ENCODE results near the gene DUSP5. TPM values are rescaled to one million over a fixed set of nuclear protein-coding genes. Genes with fewer than 3 reads are reported as not detected.

DUSP5 gene
- total and polyA plus RNA-seq, 8 donors, result 2.7 to 12.8 (median 5.5) TPM

- peak in 2 of 4 donors; percentile 14 to 22 for ATAC-seq
- peak in 1 of 6 donors; percentile 41 for DNase-seq
- TF ChIP-seq CTCF (IDR thresholded peaks at IDR 0.05), result no peak
- WGBS, 2 donors, result 36 to 37% methylated on average over 3 of the region's 3 CpGs
- intact Hi-C loops (cut with DNase I), result no loop called here
- Histone ChIP-seq H3K27ac (peak overlapping the region in 2 of 4 donors; percentile 29 to 67), H3K4me1 (peaks cover 6 to 30% (median 6%) of the 10 kb centered on the region in 3 donors), H3K4me3 (no peak overlapping the region), H3K9me3 (no peaks in the 10 kb centered on the region), H3K27me3 (peaks cover 0 to 4% (median 0%) of the 10 kb centered on the region in 4 donors), H3K36me3 (no peaks in the 10 kb centered on the region)
- FAIRE-seq, result no peak
Observed at GRCh38 chr10:110502851-110503301, 5.2 kb downstream of the DUSP5 start.

- intact Hi-C loops (cut with DNase I), result no loop called here
- no peak for ATAC-seq
- no peak for FAIRE-seq
- 43 to 45% methylated on average over 4 of the region's 4 CpGs for WGBS, 2 donors
- Histone ChIP-seq H3K27ac (peak overlapping the region in 2 of 4 donors; percentile 29 to 55), H3K4me1 (peaks cover 6 to 30% (median 6%) of the 10 kb centered on the region in 3 donors), H3K4me3 (no peak overlapping the region), H3K9me3 (no peaks in the 10 kb centered on the region), H3K27me3 (peaks cover 0 to 4% (median 0%) of the 10 kb centered on the region in 4 donors), H3K36me3 (no peaks in the 10 kb centered on the region)
- no peak for TF ChIP-seq CTCF (IDR thresholded peaks at IDR 0.05)
- no peak for DNase-seq
Observed at GRCh38 chr10:110503528-110504110, 5.9 kb downstream of the DUSP5 start.

DNA sequence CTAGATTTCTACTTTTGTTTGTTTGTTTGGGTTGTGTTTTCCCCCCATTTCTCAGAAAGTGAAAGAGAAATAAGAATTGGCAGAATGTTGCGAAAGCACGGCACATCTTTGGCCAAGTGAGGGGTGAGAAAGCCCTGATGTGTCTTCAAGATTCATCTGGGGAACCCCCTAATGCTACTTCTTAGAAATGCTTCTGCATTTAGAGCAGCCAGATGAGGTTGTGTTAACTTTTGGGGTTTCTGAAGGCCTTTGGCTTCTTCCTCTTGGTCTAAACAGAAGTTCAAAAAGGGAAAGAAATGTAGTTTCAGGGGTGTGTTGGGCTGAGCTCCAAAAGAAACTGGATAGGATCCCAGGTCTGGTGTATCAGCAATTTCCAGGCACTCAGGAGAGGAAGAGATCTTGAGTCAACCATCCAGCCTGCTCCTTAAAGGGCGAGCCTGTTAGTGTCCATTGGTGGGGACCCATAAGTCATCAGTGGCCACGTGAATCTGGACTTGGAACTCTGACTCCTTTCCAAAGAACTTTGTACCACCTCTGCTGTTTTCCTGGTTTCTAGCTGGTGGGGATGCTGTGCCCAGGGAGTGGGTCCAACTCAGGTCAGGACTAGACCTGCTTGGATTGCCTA lies 6.5 kb downstream of the DUSP5 start:
- WGBS, 2 donors, result 73 to 78% methylated on average over 4 of the region's 4 CpGs
- Histone ChIP-seq H3K4me1 (peaks cover 6 to 30% (median 6%) of the 10 kb centered on the region in 3 donors), H3K36me3 (no peaks in the 10 kb centered on the region), H3K27ac (peak overlapping the region in 2 of 4 donors; percentile 29 to 55), H3K27me3 (peaks cover 0 to 4% (median 0%) of the 10 kb centered on the region in 4 donors), H3K4me3 (no peak overlapping the region), H3K9me3 (no peaks in the 10 kb centered on the region)
- TF ChIP-seq CTCF (IDR thresholded peaks at IDR 0.05), result no peak
- intact Hi-C loops (cut with DNase I), result no loop called here
- no peak for FAIRE-seq
- ATAC-seq, result peak in 2 of 4 donors; percentile 59 to 64
- DNase-seq, result peak in 1 of 6 donors; percentile 48

GRCh38 chr10:110505130-110505770 lies 7.5 kb downstream of the DUSP5 start:
- TF ChIP-seq CTCF (IDR thresholded peaks at IDR 0.05), result no peak
- WGBS, 2 donors, result 80 to 83% methylated on average over 6 of the region's 6 CpGs
- Histone ChIP-seq H3K27ac (no peak overlapping the region), H3K4me3 (no peak overlapping the region), H3K27me3 (peaks cover 0 to 4% (median 0%) of the 10 kb centered on the region in 4 donors), H3K4me1 (peaks cover 6 to 30% (median 6%) of the 10 kb centered on the region in 3 donors), H3K36me3 (peaks cover 0 to 4% (median 0%) of the 10 kb centered on the region in 3 donors), H3K9me3 (no peaks in the 10 kb centered on the region)
- no peak for ATAC-seq
- no peak for FAIRE-seq
- DNase-seq, result no peak
- intact Hi-C loops (cut with DNase I), result no loop called here
